Neuronal stem cell (in vitro differentiated cells): Measurements from ENCODE around the gene ARF4.

Source experiments
- DNase-seq: peaks from one replicate; pipeline ENCODE4 v3.0.0-alpha.2; 2013; ENCODE audit warnings: low spot score
- H2AFZ ChIP-seq: one replicate; pipeline ENCODE4 v1.6.1; 2013; ENCODE audit warnings: mild to moderate bottlenecking, low read length, inconsistent platforms
- H2AK5ac ChIP-seq: 2 replicates; pipeline ENCODE4 v1.6.1; 2013; ENCODE audit warnings: low read depth, mild to moderate bottlenecking, inconsistent platforms, low read length, moderate library complexity, mixed read lengths
- H2BK120ac ChIP-seq: 2 replicates; pipeline ENCODE4 v1.6.1; 2013; ENCODE audit warnings: low read depth, mild to moderate bottlenecking, inconsistent platforms, low read length, moderate library complexity, mixed read lengths
- H2BK12ac ChIP-seq: one replicate; pipeline ENCODE4 v1.6.1; 2013; ENCODE audit warnings: low read length, inconsistent platforms
- H2BK15ac ChIP-seq: 2 replicates; pipeline ENCODE4 v1.6.1; 2013; ENCODE audit warnings: mild to moderate bottlenecking, low read length, inconsistent platforms, mixed read lengths
- H2BK5ac ChIP-seq: one replicate; pipeline ENCODE4 v1.6.1; 2013; ENCODE audit warnings: inconsistent platforms, mild to moderate bottlenecking, low read length, moderate library complexity
- H3K14ac ChIP-seq: one replicate; pipeline ENCODE4 v1.6.1; 2013; ENCODE audit warnings: low read length, inconsistent platforms
- H3K18ac ChIP-seq: 2 replicates; pipeline ENCODE4 v1.6.1; 2013; ENCODE audit warnings: low read length, inconsistent platforms
- H3K23ac ChIP-seq: 2 replicates; pipeline ENCODE4 v1.6.1; 2013; ENCODE audit warnings: low read depth, mild to moderate bottlenecking, mixed read lengths, low read length, inconsistent platforms; ENCODE audit not compliant: poor library complexity
- H3K27ac ChIP-seq: replicated peaks from 3 replicates; pipeline ENCODE4 v1.5.1; 2013; ENCODE audit warnings: low read length, inconsistent platforms
- H3K27me3 ChIP-seq, 3 experiments: 2 replicates each; pipeline ENCODE4 v1.6.1; 2013; ENCODE audit warnings: low read length in 3 of 3, mild to moderate bottlenecking in 2 of 3, inconsistent platforms in 1 of 3, low read depth in 1 of 3, mixed read lengths in 1 of 3, moderate library complexity in 1 of 3; ENCODE audit not compliant: control insufficient read depth in 3 of 3, insufficient read depth in 3 of 3
- H3K36me3 ChIP-seq, 2 donors: replicated peaks in 1 of 2; 2 replicates each; pipeline ENCODE4 v1.6.1; 2013; ENCODE audit warnings: low read length in 2 of 2; ENCODE audit not compliant: control insufficient read depth in 2 of 2, insufficient read depth in 2 of 2
- H3K4ac ChIP-seq: 2 replicates; pipeline ENCODE4 v1.6.1; 2013; ENCODE audit warnings: inconsistent platforms, mild to moderate bottlenecking, low read length, moderate library complexity
- H3K4me1 ChIP-seq, 2 donors: 1 replicate in 1 of 2; 2 replicates in 1 of 2; pipeline ENCODE4 v1.6.1; 2013; ENCODE audit warnings: low read length in 2 of 2, low read depth in 1 of 2; ENCODE audit not compliant: control insufficient read depth in 2 of 2, insufficient read depth in 1 of 2
- H3K4me2 ChIP-seq: one replicate; pipeline ENCODE4 v1.6.1; 2013; ENCODE audit warnings: mild to moderate bottlenecking, low read length, inconsistent platforms; ENCODE audit not compliant: insufficient read depth, poor library complexity, severe bottlenecking
- H3K4me3 ChIP-seq, 2 donors: 2 replicates each; pipeline ENCODE4 v1.5.1; 2013; ENCODE audit warnings: low read length in 2 of 2, mild to moderate bottlenecking in 2 of 2, inconsistent platforms in 1 of 2, moderate library complexity in 1 of 2
- H3K79me1 ChIP-seq: one replicate; pipeline ENCODE4 v1.6.1; 2013; ENCODE audit warnings: low read depth, mild to moderate bottlenecking, inconsistent platforms, low read length, moderate library complexity
- H3K9ac ChIP-seq: one replicate; pipeline ENCODE4 v1.6.1; 2013; ENCODE audit warnings: mild to moderate bottlenecking, low read depth, low read length, inconsistent platforms; ENCODE audit not compliant: poor library complexity
- H3K9me3 ChIP-seq, 2 donors: replicated peaks in 1 of 2; 2 replicates each; pipeline versions ENCODE3 to v1.6.1; 2013; ENCODE audit warnings: low read length in 2 of 2, mild to moderate bottlenecking in 2 of 2, inconsistent platforms in 1 of 2, low read depth in 1 of 2, mixed read lengths in 1 of 2, moderate library complexity in 1 of 2; ENCODE audit not compliant: control insufficient read depth in 2 of 2, insufficient read depth in 1 of 2
- H4K8ac ChIP-seq: one replicate; pipeline ENCODE4 v1.6.1; 2013; ENCODE audit warnings: low read depth, mild to moderate bottlenecking, inconsistent platforms, low read length, moderate library complexity
- H4K91ac ChIP-seq: one replicate; pipeline ENCODE4 v1.6.1; 2013; ENCODE audit warnings: low read length, low read depth, mild to moderate bottlenecking, inconsistent platforms; ENCODE audit not compliant: poor library complexity
- WGBS, 2 donors: extraction: QIAGEN DNeasy Blood & Tissue Kit; methylation state at CpG; one replicate each; pipeline ENCODE4 v1.1.7; 2013; ENCODE audit warnings: missing lambda C conversion rate in 2 of 2, mixed read lengths in 1 of 2; ENCODE audit not compliant: insufficient read length in 2 of 2, insufficient replicate concordance in 1 of 2; ENCODE audit errors: extremely low coverage in 2 of 2; 5-methylcytosine and 5-hydroxymethylcytosine counted together

Gene ARF4

GRCh38 chr3:57555306-57555705 is 41.8 kb downstream of the ARF4 start:
- H2AK5ac ChIP-seq, result no peak overlapping the region
- H3K27ac ChIP-seq, result no peak overlapping the region
- no peak overlapping the region for H3K18ac ChIP-seq
- no peak overlapping the region for H3K9ac ChIP-seq
- no peaks in the 10 kb centered on the region for H3K9me3 ChIP-seq
- H3K27me3 ChIP-seq, result no peaks in the 10 kb centered on the region
- H3K4me2 ChIP-seq, result peak overlapping the region; percentile 96
- no peak overlapping the region for H2BK5ac ChIP-seq
- DNase-seq, result no peak
- no peak overlapping the region for H4K91ac ChIP-seq
- H2BK120ac ChIP-seq, result no peak overlapping the region
- H2BK15ac ChIP-seq, result no peak overlapping the region
- peaks cover 4 to 22% of the 10 kb centered on the region in 2 donors for H3K36me3 ChIP-seq
- H3K23ac ChIP-seq, result no peak overlapping the region
- H3K14ac ChIP-seq, result no peak overlapping the region
- H3K4ac ChIP-seq, result no peak overlapping the region
- peaks cover 8% of the 10 kb centered on the region for H3K79me1 ChIP-seq
- peaks cover 8% of the 10 kb centered on the region in 2 donors for H3K4me1 ChIP-seq
- H3K4me3 ChIP-seq, result peak overlapping the region; percentile 72 to 79
- peak overlapping the region; percentile 92 for H2AFZ ChIP-seq
- WGBS, 2 donors, result no CpG with 5 or more reads among the region's 8 CpGs
- no peak overlapping the region for H2BK12ac ChIP-seq
- H4K8ac ChIP-seq, result no peak overlapping the region

- no peak overlapping the region for H2BK5ac ChIP-seq
- no peaks in the 10 kb centered on the region for H3K36me3 ChIP-seq
- H2BK120ac ChIP-seq, result no peak overlapping the region
- H4K91ac ChIP-seq, result no peak overlapping the region
- no peak overlapping the region for H3K18ac ChIP-seq
- H3K27me3 ChIP-seq, result no peaks in the 10 kb centered on the region
- H3K27ac ChIP-seq, result no peak overlapping the region
- WGBS, 2 donors, result no CpG with 5 or more reads among the region's 1 CpG
- no peak overlapping the region for H3K14ac ChIP-seq
- H2AFZ ChIP-seq, result no peak overlapping the region
- no peak overlapping the region for H2AK5ac ChIP-seq
- no peak overlapping the region for H3K9ac ChIP-seq
- peaks cover 6 to 9% of the 10 kb centered on the region in 2 donors for H3K4me1 ChIP-seq
- no peak overlapping the region for H3K4me3 ChIP-seq
- no peak overlapping the region for H2BK12ac ChIP-seq
- no peak for DNase-seq
- no peaks in the 10 kb centered on the region for H3K9me3 ChIP-seq
- no peak overlapping the region for H3K23ac ChIP-seq
- H3K4ac ChIP-seq, result no peak overlapping the region
- no peak overlapping the region for H4K8ac ChIP-seq
- H3K4me2 ChIP-seq, result no peak overlapping the region
- no peak overlapping the region for H2BK15ac ChIP-seq
- H3K79me1 ChIP-seq, result no peaks in the 10 kb centered on the region
Measured at GRCh38 chr3:57546616-57547015, 50.5 kb downstream of the ARF4 start.

- no peak overlapping the region for H2AK5ac ChIP-seq
Measured at GRCh38 chr3:57545636-57546268, 51.4 kb downstream of the ARF4 start.

GRCh38 chr3:57544181-57545125 is 52.7 kb downstream of the ARF4 start, which contains the start of gene DNAH12:
TSS of gene DNAH12 (minus strand) at chr3:57544344. CDS start at chr3:57542870, 1,474 bp downstream.
- Histone ChIP-seq H3K36me3 (no peaks in the 10 kb centered on the region), H3K27me3 (no peaks in the 10 kb centered on the region), H3K4ac (no peak within 1 kb of the TSS), H2AFZ (peak within 1 kb of the TSS; percentile 74), H2BK120ac (no peak within 1 kb of the TSS), H3K9ac (no peak within 1 kb of the TSS), H3K9me3 (no peaks in the 10 kb centered on the region), H2BK15ac (no peak within 1 kb of the TSS), H3K14ac (no peak within 1 kb of the TSS), H3K4me2 (peak within 1 kb of the TSS; percentile 28), H2AK5ac (no peak within 1 kb of the TSS), H3K27ac (peak within 1 kb of the TSS; percentile 39), H4K91ac (no peak within 1 kb of the TSS), H4K8ac (no peak within 1 kb of the TSS), H3K4me1 (peaks cover 6 to 9% of the 10 kb centered on the region in 2 donors), H3K79me1 (no peaks in the 10 kb centered on the region), H3K18ac (no peak within 1 kb of the TSS), H2BK12ac (no peak within 1 kb of the TSS), H3K4me3 (peak within 1 kb of the TSS in 1 of 2 donors; percentile 3), H2BK5ac (no peak within 1 kb of the TSS), H3K23ac (no peak within 1 kb of the TSS)
- DNase-seq, result peak; percentile 79
- whole genome bisulfite sequencing, 2 donors, result no CpG with 5 or more reads among the region's 20 CpGs

More at GRCh38 chr3:57545636-57546268, 51.4 kb downstream of the ARF4 start:
- Histone ChIP-seq H2BK5ac (no peak overlapping the region), H3K23ac (no peak overlapping the region), H2BK12ac (no peak overlapping the region), H2AFZ (no peak overlapping the region), H3K4me3 (no peak overlapping the region), H4K8ac (no peak overlapping the region), H3K4ac (no peak overlapping the region), H2BK120ac (no peak overlapping the region), H3K9ac (no peak overlapping the region), H3K9me3 (no peaks in the 10 kb centered on the region), H3K4me1 (peaks cover 6 to 9% of the 10 kb centered on the region in 2 donors), H3K18ac (peak overlapping the region; percentile 16), H4K91ac (no peak overlapping the region), H3K4me2 (no peak overlapping the region), H2BK15ac (no peak overlapping the region), H3K14ac (no peak overlapping the region), H3K27ac (no peak overlapping the region), H3K36me3 (no peaks in the 10 kb centered on the region), H3K27me3 (no peaks in the 10 kb centered on the region), H3K79me1 (no peaks in the 10 kb centered on the region)
- no CpG with 5 or more reads among the region's 7 CpGs for WGBS, 2 donors
- DNase-seq, result no peak
